H1 (cell line): ENCODE results near the gene SASS6.

Experiments
- CTCF ChIP-seq, 3 experiments: IDR thresholded peaks; 1 replicate in 2 of 3; 2 replicates in 1 of 3; pipeline versions ENCODE4 v1.5.1 to v1.6.1; 2011; ENCODE audit warnings: low read length in 3 of 3, mild to moderate bottlenecking in 3 of 3, inconsistent platforms in 2 of 3, low read depth in 1 of 3, moderate library complexity in 1 of 3; ENCODE audit not compliant: insufficient read depth in 1 of 3; ENCODE audit errors: control extremely low read depth in 1 of 3
- KDM1A ChIP-seq: fragments of 200-600, 300-600 bp; sonication (generic); IDR thresholded peaks from 2 replicates; pipeline ENCODE4 v1.7.1; 2016; ENCODE audit warnings: mild to moderate bottlenecking, low read length, borderline replicate concordance
- POLR2AphosphoS5 ChIP-seq: IDR thresholded peaks from 2 replicates; pipeline ENCODE4 v1.6.1; 2011; ENCODE audit warnings: low read depth, low read length
- RNF2 ChIP-seq: fragments of 200-900, 300-1000 bp; sonication (generic); IDR thresholded peaks from 2 replicates; pipeline ENCODE4 v1.7.1; 2016; ENCODE audit warnings: borderline replicate concordance, low read depth, mild to moderate bottlenecking, antibody characterized with exemption, low read length; ENCODE audit not compliant: poor library complexity, severe bottlenecking; ENCODE audit errors: missing control alignments
- SAP30 ChIP-seq: fragments of 300-600 bp; sonication (generic); IDR thresholded peaks from 2 replicates; pipeline ENCODE4 v1.7.1; 2012; ENCODE audit warnings: low read length, moderate library complexity, mild to moderate bottlenecking, inconsistent platforms; ENCODE audit not compliant: insufficient read depth, insufficient replicate concordance
- TF ChIP-seq, protein P1 (sequence below): IDR thresholded peaks from 2 replicates; pipeline ENCODE4 v1.6.1; 2011; ENCODE audit warnings: low read length, improper control_type of control experiment

GRCh38 chr1:100036718-100037655 is 95.7 kb downstream of the SASS6 start:
- TF ChIP-seq CTCF (IDR thresholded peaks at IDR 0.05; ENCODE audit: control extremely low read depth in 1 of 3, insufficient read depth in 1 of 3, low read depth in 1 of 3, low read length in 3 of 3) (no peak), RNF2 (no peak), POLR2AphosphoS5 (no peak), KDM1A (no peak), SAP30 (no peak)
- TF ChIP-seq, protein P1, sequence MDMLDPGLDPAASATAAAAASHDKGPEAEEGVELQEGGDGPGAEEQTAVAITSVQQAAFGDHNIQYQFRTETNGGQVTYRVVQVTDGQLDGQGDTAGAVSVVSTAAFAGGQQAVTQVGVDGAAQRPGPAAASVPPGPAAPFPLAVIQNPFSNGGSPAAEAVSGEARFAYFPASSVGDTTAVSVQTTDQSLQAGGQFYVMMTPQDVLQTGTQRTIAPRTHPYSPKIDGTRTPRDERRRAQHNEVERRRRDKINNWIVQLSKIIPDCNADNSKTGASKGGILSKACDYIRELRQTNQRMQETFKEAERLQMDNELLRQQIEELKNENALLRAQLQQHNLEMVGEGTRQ = no peak
